Measurements from ENCODE around the gene INAFM2.

The INAFM2 gene

GRCh38 chr15:40293905-40294895, 29.3 kb upstream of the INAFM2 start:
- H3K4me3 Mint-ChIP-seq = no peak overlapping the region
- no peaks in the 10 kb centered on the region for H3K9me3 Mint-ChIP-seq
- H3K27ac Mint-ChIP-seq = no peak overlapping the region
- DNase-seq (ENCODE audit: low spot score) = no peak
- H3K27me3 Mint-ChIP-seq (ENCODE audit: low read depth) = no peaks in the 10 kb centered on the region
- H3K36me3 Mint-ChIP-seq (ENCODE audit: low read depth) = peaks cover 42% of the 10 kb centered on the region
- no peaks in the 10 kb centered on the region for H3K4me1 Mint-ChIP-seq (ENCODE audit: low read depth)

GRCh38 chr15:40295297-40295696, 28.2 kb upstream of the INAFM2 start:
- Mint-ChIP-seq H3K9me3 (peaks cover 5% of the 10 kb centered on the region), H3K36me3 (ENCODE audit: low read depth) (peaks cover 39% of the 10 kb centered on the region), H3K4me3 (no peak overlapping the region), H3K27me3 (ENCODE audit: low read depth) (no peaks in the 10 kb centered on the region), H3K27ac (no peak overlapping the region), H3K4me1 (ENCODE audit: low read depth) (no peaks in the 10 kb centered on the region)
- DNase-seq (ENCODE audit: low spot score) = no peak

- Mint-ChIP-seq H3K27ac (no peak overlapping the region), H3K9me3 (peaks cover 10% of the 10 kb centered on the region), H3K4me1 (ENCODE audit: low read depth) (no peaks in the 10 kb centered on the region), H3K4me3 (no peak overlapping the region), H3K27me3 (ENCODE audit: low read depth) (no peaks in the 10 kb centered on the region), H3K36me3 (ENCODE audit: low read depth) (peaks cover 43% of the 10 kb centered on the region)
- no peak for DNase-seq (ENCODE audit: low spot score)
These were observed 27.5 kb upstream of the INAFM2 start for GRCh38 chr15:40295877-40296560.

GRCh38 chr15:40296561-40297230, 26.8 kb upstream of the INAFM2 start:
- Mint-ChIP-seq H3K4me3 (no peak overlapping the region), H3K36me3 (ENCODE audit: low read depth) (peaks cover 47% of the 10 kb centered on the region), H3K27ac (no peak overlapping the region), H3K4me1 (ENCODE audit: low read depth) (no peaks in the 10 kb centered on the region), H3K9me3 (peaks cover 10% of the 10 kb centered on the region), H3K27me3 (ENCODE audit: low read depth) (no peaks in the 10 kb centered on the region)
- DNase-seq (ENCODE audit: low spot score) = no peak

GRCh38 chr15:40297356-40297755, 26.1 kb upstream of the INAFM2 start:
- no peak for DNase-seq (ENCODE audit: low spot score)
- Mint-ChIP-seq H3K4me1 (ENCODE audit: low read depth) (no peaks in the 10 kb centered on the region), H3K27ac (no peak overlapping the region), H3K27me3 (ENCODE audit: low read depth) (no peaks in the 10 kb centered on the region), H3K36me3 (ENCODE audit: low read depth) (peaks cover 48% of the 10 kb centered on the region), H3K9me3 (peaks cover 10% of the 10 kb centered on the region), H3K4me3 (no peak overlapping the region)

GRCh38 chr15:40298216-40298935, 25.1 kb upstream of the INAFM2 start:
- H3K27me3 Mint-ChIP-seq (ENCODE audit: low read depth) = no peaks in the 10 kb centered on the region
- H3K9me3 Mint-ChIP-seq = peaks cover 10% of the 10 kb centered on the region
- H3K27ac Mint-ChIP-seq = no peak overlapping the region
- no peak overlapping the region for H3K4me3 Mint-ChIP-seq
- no peaks in the 10 kb centered on the region for H3K4me1 Mint-ChIP-seq (ENCODE audit: low read depth)
- peaks cover 53% of the 10 kb centered on the region for H3K36me3 Mint-ChIP-seq (ENCODE audit: low read depth)
- DNase-seq (ENCODE audit: low spot score) = no peak

GRCh38 chr15:40300367-40300766, 23.1 kb upstream of the INAFM2 start:
- peaks cover 10% of the 10 kb centered on the region for H3K9me3 Mint-ChIP-seq
- no peak for DNase-seq (ENCODE audit: low spot score)
- H3K36me3 Mint-ChIP-seq (ENCODE audit: low read depth) = peaks cover 50% of the 10 kb centered on the region
- no peaks in the 10 kb centered on the region for H3K27me3 Mint-ChIP-seq (ENCODE audit: low read depth)
- peaks cover 6% of the 10 kb centered on the region for H3K4me1 Mint-ChIP-seq (ENCODE audit: low read depth)
- no peak overlapping the region for H3K4me3 Mint-ChIP-seq
- no peak overlapping the region for H3K27ac Mint-ChIP-seq

GRCh38 chr15:40300771-40301170, 22.7 kb upstream of the INAFM2 start:
- Mint-ChIP-seq H3K27me3 (ENCODE audit: low read depth) (no peaks in the 10 kb centered on the region), H3K4me1 (ENCODE audit: low read depth) (peaks cover 7% of the 10 kb centered on the region), H3K27ac (no peak overlapping the region), H3K4me3 (no peak overlapping the region), H3K9me3 (peaks cover 10% of the 10 kb centered on the region), H3K36me3 (ENCODE audit: low read depth) (peaks cover 47% of the 10 kb centered on the region)
- DNase-seq (ENCODE audit: low spot score) = no peak

- H3K27ac Mint-ChIP-seq = no peak overlapping the region
These were observed 21.9 kb upstream of the INAFM2 start for GRCh38 chr15:40301467-40302179.

GRCh38 chr15:40302288-40302886, 21.1 kb upstream of the INAFM2 start:
- H3K4me1 Mint-ChIP-seq (ENCODE audit: low read depth) = peaks cover 17% of the 10 kb centered on the region
- peaks cover 10% of the 10 kb centered on the region for H3K9me3 Mint-ChIP-seq
- H3K27ac Mint-ChIP-seq = no peak overlapping the region
- H3K27me3 Mint-ChIP-seq (ENCODE audit: low read depth) = no peaks in the 10 kb centered on the region
- H3K36me3 Mint-ChIP-seq (ENCODE audit: low read depth) = peaks cover 44% of the 10 kb centered on the region
- DNase-seq (ENCODE audit: low spot score) = no peak
- H3K4me3 Mint-ChIP-seq = no peak overlapping the region

More at GRCh38 chr15:40301467-40302179, 21.9 kb upstream of the INAFM2 start:
- Mint-ChIP-seq H3K36me3 (ENCODE audit: low read depth) (peaks cover 45% of the 10 kb centered on the region), H3K4me1 (ENCODE audit: low read depth) (peaks cover 16% of the 10 kb centered on the region), H3K27me3 (ENCODE audit: low read depth) (no peaks in the 10 kb centered on the region), H3K4me3 (no peak overlapping the region), H3K9me3 (peaks cover 10% of the 10 kb centered on the region)
- no peak for DNase-seq (ENCODE audit: low spot score)

GRCh38 chr15:40302981-40303380, 20.5 kb upstream of the INAFM2 start:
- Mint-ChIP-seq H3K27ac (no peak overlapping the region), H3K4me3 (no peak overlapping the region), H3K9me3 (peaks cover 10% of the 10 kb centered on the region), H3K27me3 (ENCODE audit: low read depth) (no peaks in the 10 kb centered on the region), H3K4me1 (ENCODE audit: low read depth) (peaks cover 17% of the 10 kb centered on the region), H3K36me3 (ENCODE audit: low read depth) (peaks cover 40% of the 10 kb centered on the region)
- no peak for DNase-seq (ENCODE audit: low spot score)

- Mint-ChIP-seq H3K27ac (no peak overlapping the region), H3K4me1 (ENCODE audit: low read depth) (peaks cover 19% of the 10 kb centered on the region), H3K9me3 (peaks cover 10% of the 10 kb centered on the region), H3K27me3 (ENCODE audit: low read depth) (no peaks in the 10 kb centered on the region), H3K4me3 (no peak overlapping the region), H3K36me3 (ENCODE audit: low read depth) (peaks cover 38% of the 10 kb centered on the region)
- no peak for DNase-seq (ENCODE audit: low spot score)
These were observed 19.9 kb upstream of the INAFM2 start for GRCh38 chr15:40303576-40303975.

All from T-helper 2 cell treated with Interferon-gamma antibody and Interleukin-4, amounts not matched to agents 5 μg/mL and 100 μg/mL, for 36 hours (primary cell).